K562 (cell line): ENCODE results near the gene NYAP1. TPM values are rescaled to one million over a fixed set of nuclear protein-coding genes. Genes with fewer than 3 reads are reported as not detected.

ENCODE experiments used
- AFF4 ChIP-seq: sonication (generic); formaldehyde crosslinking; IDR thresholded peaks from 2 replicates; pipeline ENCODE4 v1.8.0; 2023; ENCODE audit warnings: mild to moderate bottlenecking, missing genetic modification reagents
- ATF6 ChIP-seq: sonication (generic); formaldehyde crosslinking; IDR thresholded peaks from 2 replicates; pipeline ENCODE4 v1.4.0; 2020; ENCODE audit warnings: mild to moderate bottlenecking, missing genetic modification reagents
- CC2D1A ChIP-seq: fragments of 450-650 bp; IDR thresholded peaks from 2 replicates; pipeline ENCODE4 v1.6.1; 2017; ENCODE audit warnings: mild to moderate bottlenecking
- CGGBP1 ChIP-seq: fragments of 250-450 bp; sonication (Bioruptor Pico); IDR thresholded peaks from 2 replicates; pipeline ENCODE4 v1.9.0; 2021; ENCODE audit warnings: mild to moderate bottlenecking
- CHD1 ChIP-seq: fragments of 200-600 bp; sonication (generic); IDR thresholded peaks from one replicate; pipeline ENCODE4 v1.6.1; 2012; ENCODE audit warnings: mild to moderate bottlenecking, moderate library complexity, low read length, inconsistent platforms
- ELF2 ChIP-seq: fragments of 250-450 bp; sonication (Bioruptor Pico); IDR thresholded peaks from 2 replicates; pipeline ENCODE4 v1.5.0; 2021; ENCODE audit warnings: mild to moderate bottlenecking
- HCFC1 ChIP-seq: IDR thresholded peaks from 2 replicates; pipeline ENCODE4 v1.6.1; 2012; ENCODE audit warnings: low read depth, low read length, improper control_type of control experiment
- HDGF ChIP-seq: fragments of 450-650 bp; IDR thresholded peaks from 2 replicates; pipeline ENCODE4 v1.6.1; 2016
- HMGXB4 ChIP-seq: sonication (generic); formaldehyde crosslinking; IDR thresholded peaks from 2 replicates; pipeline ENCODE4 v1.8.1; 2023; ENCODE audit warnings: mild to moderate bottlenecking, missing genetic modification reagents
- JUND ChIP-seq, 2 experiments: IDR thresholded peaks; 2 replicates in 1 of 2; 3 replicates in 1 of 2; pipeline ENCODE4 v1.6.1; 2011; ENCODE audit warnings: borderline replicate concordance in 2 of 2, low read depth in 2 of 2, low read length in 2 of 2, improper control_type of control experiment in 1 of 2, missing biosample characterization in 1 of 2, missing genetic modification characterization in 1 of 2, missing genetic modification reagents in 1 of 2
- KLF6 ChIP-seq: fragments of 250-450 bp; sonication (Bioruptor Pico); IDR thresholded peaks from 2 replicates; pipeline ENCODE4 v1.4.0; 2020; ENCODE audit warnings: mild to moderate bottlenecking, moderate library complexity, borderline replicate concordance
- NCOA4 ChIP-seq: fragments of 450-650 bp; IDR thresholded peaks from 2 replicates; pipeline ENCODE4 v1.6.1; 2018; ENCODE audit warnings: mild to moderate bottlenecking; ENCODE audit not compliant: partially characterized antibody
- PCBP1 ChIP-seq: fragments of 200-400 bp; formaldehyde crosslinking; IDR thresholded peaks from 2 replicates; pipeline ENCODE4 v1.6.1; 2018; ENCODE audit warnings: mild to moderate bottlenecking, low read depth, low read length; ENCODE audit not compliant: poor library complexity, severe bottlenecking
- THAP12 ChIP-seq: fragments of 250-450 bp; sonication (Bioruptor Pico); IDR thresholded peaks from 2 replicates; pipeline ENCODE4 v1.9.0; 2021; ENCODE audit warnings: mild to moderate bottlenecking, inconsistent platforms
- ZFP1 ChIP-seq: fragments of 450-650 bp; formaldehyde crosslinking; IDR thresholded peaks from 2 replicates; pipeline ENCODE4 v1.4.0; 2020; ENCODE audit warnings: mild to moderate bottlenecking, mixed read lengths
- ZNF165 ChIP-seq: fragments of 250-450 bp; sonication (Bioruptor Pico); IDR thresholded peaks from 2 replicates; pipeline ENCODE4 v1.4.0; 2020; ENCODE audit warnings: borderline replicate concordance
- polyA plus RNA-seq, 8 experiments: library from polyadenylated mRNA; depleted of rRNA in 4 of 8; stranded (reverse) in 5 of 8; unstranded in 3 of 8; fragments of >200 nt; fragmentation: Nextera tagmentation in 2 of 8; fragmentation: Illumina TruSeq in 1 of 8; extraction: Ambion mirVana in 2 of 8; extraction: Trizol in 1 of 8; gene quantifications; 2 replicates each; pipeline versions ENCODE4 v1.2.1 to v1.2.3, GENCODE V29; 2011 to 2014; ENCODE audit warnings: inconsistent platforms in 1 of 8, missing spikeins in 1 of 8
- total RNA-seq, 7 experiments: library from RNA; depleted of rRNA in 6 of 7; stranded (reverse); fragments of >200 nt in 6 of 7; fragmentation: Illumina TruSeq in 2 of 7; extraction: Trizol in 2 of 7; gene quantifications; 2 replicates each; pipeline versions ENCODE4 v1.2.1 to v1.2.3, GENCODE V29; 2011 to 2021; ENCODE audit warnings: low replicate concordance in 1 of 7

Gene NYAP1
- total and polyA plus RNA-seq, 9 of the 15 experiments (the other 6 are each of a cell fraction or from before 2014, with no cell fraction given): 0.11 to 0.88 (median 0.22) TPM; not detected in 2

- TF ChIP-seq HCFC1 (peak; percentile 19; the same call in 1 of the 2 replicates), JUND (IDR thresholded peaks at IDR 0.05; ENCODE audit: borderline replicate concordance, low read depth, low read length) (peak; percentile 51; the same call in 1 of the 2 replicates), JUND (tag; IDR thresholded peaks at IDR 0.05; ENCODE audit: borderline replicate concordance, low read depth, low read length) (no peak), ELF2 (peak; percentile 54; the same call in 1 of the 2 replicates), HDGF (0 out of 2 replicates have a peak, but pooled peaks have one; percentile 16), AFF4 (no peak), HMGXB4 (CRISPR knock-in tag) (no peak), ATF6 (CRISPR knock-in tag) (0 out of 2 replicates have a peak, but pooled peaks have one; percentile 56), NCOA4 (no peak), CC2D1A (peak; percentile 83), KLF6 (CRISPR knock-in tag) (no peak), CGGBP1 (CRISPR knock-in tag) (no peak), CHD1 (no peak), ZFP1 (CRISPR knock-in tag) (no peak), ZNF165 (CRISPR knock-in tag) (no peak), PCBP1 (peak; percentile 51), THAP12 (CRISPR knock-in tag) (peak; percentile 81)
These were observed 14.3 kb upstream of the NYAP1 start (continued) for GRCh38 chr7:100469227-100470044.
